ENCODE measurements around the gene TMEM225. TPM values are rescaled to one million over a fixed set of nuclear protein-coding genes. Genes with fewer than 3 reads are reported as not detected.
"Not testable (repeated sequence)": the region's sequence is repeated elsewhere in the genome, so short reads cannot be mapped to it uniquely, and the experiment has no call there.

The TMEM225 gene, protein sequence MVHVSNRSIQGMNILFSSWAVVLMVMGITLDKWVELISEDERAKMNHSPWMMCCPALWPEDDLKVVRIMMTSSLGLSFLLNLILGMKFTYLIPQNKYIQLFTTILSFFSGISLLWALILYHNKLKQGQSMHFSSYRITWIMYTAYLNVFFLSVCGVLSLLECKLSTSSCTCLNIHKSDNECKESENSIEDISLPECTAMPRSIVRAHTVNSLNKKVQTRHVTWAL
- total RNA-seq (2014; rRNA removed; shearing (Covaris generic)) = not detected in 2 replicates

GRCh38 chr11:123885570-123885969, at the start of gene TMEM225:
Gene TMEM225, minus strand, starts transcription at chr11:123885670. Its CDS starts 245 bp downstream, at chr11:123885425.
- Histone ChIP-seq H3K36me3 (no peaks in the 10 kb centered on the region), H3K27ac (no peak within 1 kb of the TSS), H3K4me3 (no peak within 1 kb of the TSS), H3K27me3 (no peaks in the 10 kb centered on the region), H3K9me3 (replicated peaks) (no peaks in the 10 kb centered on the region), H3K4me1 (no peaks in the 10 kb centered on the region)
- no peak for DNase-seq

GRCh38 chr11:123924027-123924426, 38.6 kb upstream of the TMEM225 start:
- H3K27me3 ChIP-seq = no peaks in the 10 kb centered on the region
- no peak overlapping the region for H3K4me3 ChIP-seq
- H3K36me3 ChIP-seq = no peaks in the 10 kb centered on the region
- H3K4me1 ChIP-seq = no peaks in the 10 kb centered on the region
- no peak overlapping the region for H3K27ac ChIP-seq
- H3K9me3 ChIP-seq (replicated peaks) = no peaks in the 10 kb centered on the region
- DNase-seq = no peak

DNA sequence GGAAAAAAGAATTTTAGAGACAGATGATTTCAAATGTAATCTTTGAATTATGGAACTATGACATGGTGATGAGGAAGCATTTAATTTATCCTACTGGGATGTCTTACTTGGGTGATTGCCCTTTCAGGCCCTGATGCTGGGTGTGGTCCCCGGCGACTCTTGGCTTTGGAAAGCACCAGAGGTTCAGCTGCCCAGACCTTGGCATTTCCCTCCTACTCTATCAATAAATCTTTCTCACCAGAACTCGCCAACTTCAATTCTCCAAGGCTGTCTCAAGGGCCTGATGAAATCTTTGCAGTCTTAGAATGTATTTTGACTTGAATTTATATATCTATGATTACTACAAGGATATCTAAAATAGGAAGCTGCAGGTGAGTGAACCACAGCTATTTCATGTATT, 35.5 kb upstream of the TMEM225 start:
- Histone ChIP-seq H3K27ac (no peak overlapping the region), H3K36me3 (no peaks in the 10 kb centered on the region), H3K4me3 (no peak overlapping the region), H3K9me3 (replicated peaks) (no peaks in the 10 kb centered on the region), H3K4me1 (no peaks in the 10 kb centered on the region), H3K27me3 (no peaks in the 10 kb centered on the region)
- no peak for DNase-seq

DNA sequence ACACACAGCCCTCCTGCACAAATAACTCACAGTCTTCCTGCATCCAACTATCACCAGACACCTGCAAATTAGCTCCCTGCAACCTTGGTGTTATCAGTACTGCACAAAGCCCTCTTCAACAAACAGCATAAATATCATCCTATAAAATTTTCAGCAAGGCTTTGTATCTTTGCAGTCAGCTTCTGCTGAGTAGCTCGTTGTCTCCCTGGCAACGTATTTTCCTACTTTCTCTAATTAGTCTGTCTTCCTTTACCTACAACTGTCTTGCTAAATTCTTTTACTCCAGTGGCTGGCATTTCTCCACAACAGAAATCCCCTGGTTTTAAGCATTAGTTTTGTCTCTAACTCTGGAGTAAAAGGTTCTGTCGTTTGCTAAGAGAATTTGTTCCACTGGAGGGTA, 20.4 kb upstream of the TMEM225 start:
- H3K4me1 ChIP-seq = no peaks in the 10 kb centered on the region
- H3K9me3 ChIP-seq (replicated peaks) = no peaks in the 10 kb centered on the region
- H3K4me3 ChIP-seq = no peak overlapping the region
- H3K27ac ChIP-seq = no peak overlapping the region
- no peaks in the 10 kb centered on the region for H3K36me3 ChIP-seq
- no peaks in the 10 kb centered on the region for H3K27me3 ChIP-seq
- DNase-seq = no peak

GRCh38 chr11:123904932-123905331, 19.5 kb upstream of the TMEM225 start:
- H3K9me3 ChIP-seq (replicated peaks) = no peaks in the 10 kb centered on the region
- H3K27me3 ChIP-seq = no peaks in the 10 kb centered on the region
- no peak for DNase-seq
- H3K4me1 ChIP-seq = no peaks in the 10 kb centered on the region
- no peak overlapping the region for H3K27ac ChIP-seq
- no peaks in the 10 kb centered on the region for H3K36me3 ChIP-seq
- no peak overlapping the region for H3K4me3 ChIP-seq

- DNase-seq = no peak
- no peaks in the 10 kb centered on the region for H3K4me1 ChIP-seq
- H3K4me3 ChIP-seq = no peak overlapping the region
- H3K27me3 ChIP-seq = no peaks in the 10 kb centered on the region
- H3K36me3 ChIP-seq = no peaks in the 10 kb centered on the region
- H3K9me3 ChIP-seq (replicated peaks) = no peaks in the 10 kb centered on the region
- no peak overlapping the region for H3K27ac ChIP-seq
Measured at GRCh38 chr11:123903932-123904331, 18.5 kb upstream of the TMEM225 start.

- Histone ChIP-seq H3K9me3 (replicated peaks) (no peaks in the 10 kb centered on the region), H3K4me1 (no peaks in the 10 kb centered on the region), H3K36me3 (no peaks in the 10 kb centered on the region), H3K27ac (no peak within 1 kb of the TSS), H3K27me3 (no peaks in the 10 kb centered on the region), H3K4me3 (no peak within 1 kb of the TSS)
- DNase-seq = no peak
Measured at GRCh38 chr11:123901867-123902266, 16.4 kb upstream of the TMEM225 start, which contains the start of gene OR8D4. Gene OR8D4, plus strand, starts transcription at chr11:123902167. Its CDS starts 4,265 bp downstream, at chr11:123906432.

GRCh38 chr11:123899792-123900191, 14.3 kb upstream of the TMEM225 start:
- Histone ChIP-seq H3K4me1 (no peaks in the 10 kb centered on the region), H3K4me3 (no peak overlapping the region), H3K36me3 (no peaks in the 10 kb centered on the region), H3K27me3 (no peaks in the 10 kb centered on the region), H3K27ac (no peak overlapping the region), H3K9me3 (replicated peaks) (no peaks in the 10 kb centered on the region)
- DNase-seq = no peak

DNA sequence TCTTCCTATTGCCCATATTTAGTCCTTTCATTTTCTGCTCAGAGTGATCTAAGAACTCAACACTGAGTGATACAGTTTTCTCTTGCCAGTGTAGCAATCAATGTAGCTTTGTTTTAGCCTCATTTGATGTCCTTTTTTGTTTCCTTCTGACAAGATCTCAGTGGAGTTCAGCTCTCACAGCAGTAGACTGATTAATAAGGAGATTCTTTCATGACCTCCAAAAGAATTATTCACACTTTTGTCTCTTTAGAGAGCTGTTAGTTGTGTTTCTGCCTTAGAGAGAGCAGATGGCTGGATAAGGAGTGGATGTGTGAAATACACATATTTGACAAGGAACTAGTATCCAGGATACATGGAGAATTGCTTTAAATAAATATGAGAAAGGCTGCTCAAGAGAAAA, 6.6 kb upstream of the TMEM225 start:
- no peaks in the 10 kb centered on the region for H3K9me3 ChIP-seq (replicated peaks)
- no peak overlapping the region for H3K27ac ChIP-seq
- DNase-seq = no peak
- H3K27me3 ChIP-seq = no peaks in the 10 kb centered on the region
- H3K4me3 ChIP-seq = no peak overlapping the region
- H3K36me3 ChIP-seq = no peaks in the 10 kb centered on the region
- no peaks in the 10 kb centered on the region for H3K4me1 ChIP-seq

DNA sequence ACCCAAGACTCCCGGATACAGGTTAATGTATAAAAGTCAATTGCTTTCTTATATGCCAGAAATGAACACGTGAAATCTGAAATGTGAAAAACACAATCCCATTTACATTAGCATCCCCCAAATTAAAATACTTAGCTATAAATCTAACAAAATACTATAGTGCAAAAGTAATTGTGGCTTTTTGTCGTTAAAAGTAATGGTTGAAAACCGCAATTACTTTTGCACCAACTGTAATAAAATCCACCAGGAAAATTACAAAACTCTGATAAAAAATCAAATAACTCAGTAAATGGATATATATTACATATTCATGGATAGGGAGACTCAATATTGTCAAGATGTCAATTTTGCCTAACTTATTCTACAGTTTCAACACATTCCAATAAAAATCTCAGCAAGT, 4.6 kb downstream of the TMEM225 start:
- H3K4me1 ChIP-seq = no peaks in the 10 kb centered on the region
- H3K4me3 ChIP-seq = no peak overlapping the region
- H3K27ac ChIP-seq = no peak overlapping the region
- H3K36me3 ChIP-seq = no peaks in the 10 kb centered on the region
- no peaks in the 10 kb centered on the region for H3K9me3 ChIP-seq (replicated peaks)
- H3K27me3 ChIP-seq = no peaks in the 10 kb centered on the region
- DNase-seq = no peak

- H3K9me3 ChIP-seq (replicated peaks); H3K36me3 ChIP-seq; H3K4me3 ChIP-seq; H3K4me1 ChIP-seq; H3K27ac ChIP-seq; DNase-seq; H3K27me3 ChIP-seq: not testable (repeated sequence)
Measured at GRCh38 chr11:123867795-123868194, 17.7 kb downstream of the TMEM225 start.

DNA sequence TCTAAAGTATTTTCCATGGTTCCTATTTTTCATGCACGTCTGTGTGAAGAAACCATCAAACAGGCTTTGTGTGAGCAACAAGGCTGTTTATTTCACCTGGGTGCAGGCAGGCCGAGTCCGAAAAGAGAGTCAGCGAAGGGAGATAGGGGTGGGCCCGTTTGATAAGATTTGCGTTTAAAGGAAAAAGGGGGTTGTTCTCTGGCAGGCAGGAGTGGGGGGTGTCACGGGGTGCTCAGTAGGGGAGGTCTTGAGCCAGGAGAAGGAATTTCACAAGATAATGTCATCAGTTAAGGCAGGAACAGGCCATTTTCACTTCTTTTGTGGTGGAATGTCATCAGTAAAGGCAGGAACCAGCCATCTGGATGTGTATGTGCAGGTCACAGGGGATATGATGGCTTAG, 20.2 kb downstream of the TMEM225 start:
- not testable (repeated sequence) for H3K4me1 ChIP-seq; DNase-seq; H3K36me3 ChIP-seq; H3K27ac ChIP-seq; H3K4me3 ChIP-seq; H3K9me3 ChIP-seq (replicated peaks); H3K27me3 ChIP-seq

DNA sequence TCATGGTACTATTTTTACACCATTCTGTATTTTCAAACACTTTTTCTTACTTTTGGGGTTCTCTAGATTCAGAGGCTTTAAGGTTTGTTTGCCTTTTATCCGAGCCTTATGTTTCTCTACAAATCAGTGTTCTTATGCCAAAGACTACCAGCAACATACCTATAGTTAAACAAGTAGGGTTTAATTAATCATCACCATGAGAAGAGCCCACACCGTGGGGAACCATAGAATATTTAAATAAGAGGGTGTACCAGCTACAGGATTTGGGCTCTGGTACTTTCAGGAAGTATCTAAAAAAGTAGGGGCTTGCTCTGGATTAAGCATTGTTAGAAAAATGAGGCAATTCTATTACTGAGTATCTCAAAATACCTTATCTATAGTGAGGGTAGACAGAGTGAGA, 25.7 kb downstream of the TMEM225 start:
- Histone ChIP-seq H3K4me1 (no peaks in the 10 kb centered on the region), H3K4me3 (no peak overlapping the region), H3K9me3 (replicated peaks) (no peaks in the 10 kb centered on the region), H3K27me3 (no peaks in the 10 kb centered on the region), H3K27ac (no peak overlapping the region), H3K36me3 (no peaks in the 10 kb centered on the region)
- no peak for DNase-seq

GRCh38 chr11:123856444-123856843, 29.0 kb downstream of the TMEM225 start:
- H3K27ac ChIP-seq = no peak overlapping the region

GRCh38 chr11:123853038-123853437, 32.4 kb downstream of the TMEM225 start:
- Histone ChIP-seq H3K27me3 (no peaks in the 10 kb centered on the region), H3K27ac (no peak overlapping the region), H3K4me3 (no peak overlapping the region), H3K4me1 (no peaks in the 10 kb centered on the region), H3K36me3 (no peaks in the 10 kb centered on the region), H3K9me3 (replicated peaks) (no peaks in the 10 kb centered on the region)
- DNase-seq = no peak

More at GRCh38 chr11:123856444-123856843, 29.0 kb downstream of the TMEM225 start:
- no peaks in the 10 kb centered on the region for H3K36me3 ChIP-seq
- no peaks in the 10 kb centered on the region for H3K4me1 ChIP-seq
- H3K4me3 ChIP-seq = no peak overlapping the region
- H3K9me3 ChIP-seq (replicated peaks) = no peaks in the 10 kb centered on the region
- H3K27me3 ChIP-seq = no peaks in the 10 kb centered on the region
- DNase-seq = no peak

- no peak overlapping the region for H3K27ac ChIP-seq
- H3K4me3 ChIP-seq = no peak overlapping the region
- H3K4me1 ChIP-seq = no peaks in the 10 kb centered on the region
- no peaks in the 10 kb centered on the region for H3K36me3 ChIP-seq
- H3K27me3 ChIP-seq = no peaks in the 10 kb centered on the region
- no peaks in the 10 kb centered on the region for H3K9me3 ChIP-seq (replicated peaks)
- DNase-seq = no peak
Measured at GRCh38 chr11:123852321-123852720, 33.1 kb downstream of the TMEM225 start.
